K562 (cell line): ENCODE data around the gene RPS6KA2. TPM values are rescaled to one million over a fixed set of nuclear protein-coding genes. Genes with fewer than 3 reads are reported as not detected.
A peak's percentile ranks its signal among the peaks of the same experiment; 100 is the strongest.

Experiments used
- ATAC-seq: fragments of 200-7000 bp; cut with Tn5 transposase; 3 replicates; pipeline ENCODE4 v1.9.1; 2020; ENCODE audit warnings: moderate library complexity
- BruUV-seq: library from RNA; stranded (reverse); fragments of 400-500 nt; replicated peaks from 2 replicates; lab custom pipeline; 2021; lab: Mats Ljungman, UMichigan
- CTCF ChIA-PET: fragments of 300-600 bp; formaldehyde crosslinking; extraction: SDS; loops from one replicate; lab custom pipeline; 2021; ENCODE audit warnings: low intra/inter-chr PET ratio; lab: Yijun Ruan, JAX
- POLR2A ChIA-PET: fragments of 300-600, 350-650 bp; sonication (Branson Sonifier 250); formaldehyde crosslinking; extraction: SDS; loops from one replicate; lab custom pipeline; 2021; ENCODE audit warnings: antibody characterized with exemption, inconsistent platforms; lab: Yijun Ruan, JAX
- DNase-seq, 4 experiments: peaks; one replicate each; pipeline versions ENCODE4 v3.0.0 to v3.0.0-alpha.2; 2011 to 2018; ENCODE audit warnings: low spot score in 3 of 4, mixed read lengths in 3 of 4; ENCODE audit errors: extremely low read depth in 1 of 4
- FAIRE-seq: peaks from 2 replicates; lab custom pipeline; 2011; peaks lifted over from hg19 to GRCh38; lab: Jason Lieb, UNC
- H2AFZ ChIP-seq: 2 replicates; pipeline ENCODE4 v1.6.0; 2011; ENCODE audit warnings: low read depth, low read length, control low read depth, inconsistent platforms
- H3K27ac ChIP-seq: fragments of 200-600 bp; 3 replicates; pipeline ENCODE4 v1.8.0; 2011; ENCODE audit warnings: low read depth, mild to moderate bottlenecking, control low read depth, inconsistent platforms, low read length, moderate library complexity, mixed read lengths; ENCODE audit errors: extremely low read depth
- H3K27me3 ChIP-seq, 2 experiments: fragments of 300-600 bp in 1 of 2; 2 replicates in 1 of 2; 3 replicates in 1 of 2; pipeline versions ENCODE4 v1.6.0 to v1.8.0; 2011; ENCODE audit warnings: inconsistent platforms in 2 of 2, low read length in 2 of 2, mild to moderate bottlenecking in 1 of 2, mixed read lengths in 1 of 2, moderate library complexity in 1 of 2; ENCODE audit not compliant: control insufficient read depth in 2 of 2, insufficient read depth in 2 of 2
- H3K36me3 ChIP-seq: fragments of 300-600 bp; 3 replicates; pipeline ENCODE4 v1.8.0; 2011; ENCODE audit warnings: mild to moderate bottlenecking, low read length, inconsistent platforms; ENCODE audit not compliant: control insufficient read depth, insufficient read depth
- H3K4me1 ChIP-seq, 2 experiments: fragments of 200-600 bp in 1 of 2; replicated peaks in 1 of 2; 2 replicates in 1 of 2; 3 replicates in 1 of 2; pipeline versions ENCODE4 v1.5.1 to v1.8.0; 2011; ENCODE audit warnings: inconsistent platforms in 2 of 2, low read length in 2 of 2, mild to moderate bottlenecking in 1 of 2, mixed read lengths in 1 of 2, moderate library complexity in 1 of 2; ENCODE audit not compliant: control insufficient read depth in 2 of 2, insufficient read depth in 2 of 2
- H3K4me2 ChIP-seq: 2 replicates; pipeline ENCODE4 v1.6.1; 2011; ENCODE audit warnings: low read length, control low read depth, inconsistent platforms, mixed read lengths; ENCODE audit not compliant: insufficient read depth
- H3K4me3 ChIP-seq: fragments of 200-600 bp; sonication (generic), shearing (Covaris generic); 2 replicates; pipeline ENCODE4 v1.5.1; 2016; ENCODE audit warnings: control low read depth, inconsistent platforms
- H3K79me2 ChIP-seq: fragments of 200-600 bp; 3 replicates; pipeline ENCODE4 v1.8.0; 2011; ENCODE audit warnings: low read length, inconsistent platforms; ENCODE audit not compliant: control insufficient read depth, insufficient read depth
- H3K9ac ChIP-seq, 2 experiments: 2 replicates each; pipeline versions ENCODE4 v1.6.0 to v1.6.1; 2011; ENCODE audit warnings: low read depth in 2 of 2, low read length in 2 of 2, control low read depth in 1 of 2, inconsistent platforms in 1 of 2, mild to moderate bottlenecking in 1 of 2, mixed read lengths in 1 of 2; ENCODE audit not compliant: insufficient read depth in 1 of 2
- H3K9me1 ChIP-seq: one replicate; pipeline ENCODE4 v1.6.0; 2011; ENCODE audit warnings: inconsistent platforms, mild to moderate bottlenecking, low read length, moderate library complexity; ENCODE audit not compliant: control insufficient read depth, insufficient read depth
- H3K9me3 ChIP-seq: replicated peaks from 2 replicates; pipeline ENCODE4 v1.5.1; 2011; ENCODE audit warnings: low read depth, low read length, inconsistent platforms; ENCODE audit not compliant: control insufficient read depth, insufficient read depth
- H4K20me1 ChIP-seq: replicated peaks from 2 replicates; pipeline ENCODE4 v1.6.1; 2011; ENCODE audit warnings: low read length, inconsistent platforms, mixed read lengths; ENCODE audit not compliant: control insufficient read depth, insufficient read depth
- CBFA2T2 ChIP-seq: fragments of 450-650 bp; conservative IDR thresholded peaks from 2 replicates; pipeline ENCODE4 v1.6.1; 2017; ENCODE audit warnings: mild to moderate bottlenecking
- MAZ ChIP-seq, 2 experiments: fragments of 450-650 bp in 1 of 2; sonication (generic) in 1 of 2; formaldehyde crosslinking; IDR thresholded peaks in 1 of 2; conservative IDR thresholded peaks in 1 of 2; 2 replicates each; pipeline versions ENCODE4 v1.4.0 to v1.5.0; 2020; ENCODE audit warnings: mild to moderate bottlenecking in 1 of 2, missing genetic modification reagents in 1 of 2
- NCOA6 ChIP-seq: fragments of 450-650 bp; IDR thresholded peaks from 2 replicates; pipeline ENCODE4 v1.6.1; 2017; ENCODE audit warnings: mild to moderate bottlenecking
- NR2C2 ChIP-seq, 2 experiments: fragments of 200-800 bp in 1 of 2; sonication (Bioruptor generic) in 1 of 2; sonication (generic) in 1 of 2; formaldehyde crosslinking in 1 of 2; IDR thresholded peaks; 2 replicates each; pipeline versions ENCODE4 v1.6.1 to v1.8.0; 2016 to 2022; ENCODE audit warnings: mild to moderate bottlenecking in 1 of 2, missing compliant biosample characterization in 1 of 2, missing genetic modification characterization in 1 of 2, missing genetic modification reagents in 1 of 2
- TEAD2 ChIP-seq: fragments of 450-650 bp; IDR thresholded peaks from 2 replicates; pipeline ENCODE4 v1.6.1; 2016; ENCODE audit warnings: missing genetic modification characterization, control low read depth, missing compliant biosample characterization
- ZNF23 ChIP-seq: fragments of 250-450 bp; sonication (Bioruptor Pico); IDR thresholded peaks from 2 replicates; pipeline ENCODE4 v1.4.0; 2020; ENCODE audit warnings: mild to moderate bottlenecking
- ZNF24 ChIP-seq: fragments of 450-650 bp; IDR thresholded peaks from 2 replicates; pipeline ENCODE4 v1.6.1; 2016
- ZNF76 ChIP-seq: fragments of 250-450 bp; sonication (Bioruptor Pico); IDR thresholded peaks from 2 replicates; pipeline ENCODE4 v1.4.0; 2020; ENCODE audit warnings: mild to moderate bottlenecking, moderate library complexity, borderline replicate concordance
- WGBS: fragments of 100-300 bp; shearing (Covaris generic); methylation state at CpG from one replicate; pipeline ENCODE4 v1.1.6; 2016; ENCODE audit warnings: low coverage, mixed read lengths; ENCODE audit not compliant: insufficient coverage; ENCODE audit errors: missing lambda C conversion rate; 5-methylcytosine and 5-hydroxymethylcytosine counted together
- in situ Hi-C: fragments of 300-500 bp; cut with MboI; formaldehyde crosslinking; loops from 4 replicates; pipeline ENCODE4 v1.15.0; 2018; ENCODE audit warnings: inconsistent platforms, mixed read lengths
- intact Hi-C: fragments of 100-400 bp; cut with micrococcal nuclease; formaldehyde crosslinking; loops from 2 replicates; pipeline ENCODE4 v1.14.2; 2022
- polyA plus RNA-seq, 8 experiments: library from polyadenylated mRNA; depleted of rRNA in 4 of 8; stranded (reverse) in 5 of 8; unstranded in 3 of 8; fragments of >200 nt; fragmentation: Nextera tagmentation in 2 of 8; fragmentation: Illumina TruSeq in 1 of 8; extraction: Ambion mirVana in 2 of 8; extraction: Trizol in 1 of 8; gene quantifications; 2 replicates each; pipeline versions ENCODE4 v1.2.1 to v1.2.3, GENCODE V29; 2011 to 2014; ENCODE audit warnings: inconsistent platforms in 1 of 8, missing spikeins in 1 of 8
- total RNA-seq, 7 experiments: library from RNA; depleted of rRNA in 6 of 7; stranded (reverse); fragments of >200 nt in 6 of 7; fragmentation: Illumina TruSeq in 2 of 7; extraction: Trizol in 2 of 7; gene quantifications; 2 replicates each; pipeline versions ENCODE4 v1.2.1 to v1.2.3, GENCODE V29; 2011 to 2021; ENCODE audit warnings: low replicate concordance in 1 of 7
- TF ChIP-seq, protein P1 (sequence below): IDR thresholded peaks from 2 replicates; pipeline ENCODE4 v1.6.1; 2011; ENCODE audit warnings: borderline replicate concordance, low read depth, mild to moderate bottlenecking, moderate library complexity, low read length; ENCODE audit not compliant: insufficient read depth, poor library complexity, severe bottlenecking
- TF ChIP-seq, protein P2 (sequence below), 3 experiments: IDR thresholded peaks in 2 of 3; conservative IDR thresholded peaks in 1 of 3; 2 replicates each; pipeline ENCODE4 v1.5.1; 2011 to 2012; ENCODE audit warnings: low read length in 3 of 3, mild to moderate bottlenecking in 3 of 3, control low read depth in 2 of 3, improper control_type of control experiment in 1 of 3, inconsistent platforms in 1 of 3, low read depth in 1 of 3, mixed read lengths in 1 of 3, moderate library complexity in 1 of 3; ENCODE audit not compliant: insufficient read depth in 2 of 3
- TF ChIP-seq, protein P3 (sequence below), 2 experiments: fragments of 450-650 bp in 1 of 2; sonication (generic) in 1 of 2; formaldehyde crosslinking in 1 of 2; IDR thresholded peaks in 1 of 2; conservative IDR thresholded peaks in 1 of 2; 2 replicates each; pipeline versions ENCODE4 v1.6.1 to v1.8.1; 2016 to 2023; ENCODE audit warnings: mild to moderate bottlenecking in 2 of 2, moderate library complexity in 2 of 2, inconsistent platforms in 1 of 2, missing genetic modification reagents in 1 of 2

The RPS6KA2 gene
- total and polyA plus RNA-seq, 9 of the 15 experiments (the other 6 are each of a cell fraction or from before 2014, with no cell fraction given): 0.29 to 1.00 (median 0.53) TPM

DNA sequence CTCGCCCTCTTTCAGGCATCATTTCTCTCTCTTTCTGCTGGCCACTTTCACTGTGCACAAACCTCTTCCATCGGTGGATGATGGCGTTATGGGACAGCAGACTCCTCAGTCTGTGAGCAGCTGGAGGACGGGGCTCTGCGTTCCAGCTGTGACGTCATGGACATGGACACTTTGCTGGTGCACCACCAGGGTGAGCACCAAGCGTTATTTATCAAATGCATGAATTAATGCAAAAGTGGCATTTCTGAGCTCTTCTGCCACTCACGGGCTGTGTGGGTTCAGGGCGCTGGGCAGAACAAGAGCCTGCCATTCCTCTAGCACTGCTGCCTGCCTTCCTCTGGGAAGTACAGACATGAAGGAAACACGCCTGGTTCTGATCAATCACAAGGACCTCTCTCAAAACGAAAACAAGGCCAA, 161.4 kb downstream of the RPS6KA2 start (continued):
- TF ChIP-seq, protein P1, sequence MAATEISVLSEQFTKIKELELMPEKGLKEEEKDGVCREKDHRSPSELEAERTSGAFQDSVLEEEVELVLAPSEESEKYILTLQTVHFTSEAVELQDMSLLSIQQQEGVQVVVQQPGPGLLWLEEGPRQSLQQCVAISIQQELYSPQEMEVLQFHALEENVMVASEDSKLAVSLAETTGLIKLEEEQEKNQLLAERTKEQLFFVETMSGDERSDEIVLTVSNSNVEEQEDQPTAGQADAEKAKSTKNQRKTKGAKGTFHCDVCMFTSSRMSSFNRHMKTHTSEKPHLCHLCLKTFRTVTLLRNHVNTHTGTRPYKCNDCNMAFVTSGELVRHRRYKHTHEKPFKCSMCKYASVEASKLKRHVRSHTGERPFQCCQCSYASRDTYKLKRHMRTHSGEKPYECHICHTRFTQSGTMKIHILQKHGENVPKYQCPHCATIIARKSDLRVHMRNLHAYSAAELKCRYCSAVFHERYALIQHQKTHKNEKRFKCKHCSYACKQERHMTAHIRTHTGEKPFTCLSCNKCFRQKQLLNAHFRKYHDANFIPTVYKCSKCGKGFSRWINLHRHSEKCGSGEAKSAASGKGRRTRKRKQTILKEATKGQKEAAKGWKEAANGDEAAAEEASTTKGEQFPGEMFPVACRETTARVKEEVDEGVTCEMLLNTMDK: peak; percentile 6
- TF ChIP-seq, protein P2, sequence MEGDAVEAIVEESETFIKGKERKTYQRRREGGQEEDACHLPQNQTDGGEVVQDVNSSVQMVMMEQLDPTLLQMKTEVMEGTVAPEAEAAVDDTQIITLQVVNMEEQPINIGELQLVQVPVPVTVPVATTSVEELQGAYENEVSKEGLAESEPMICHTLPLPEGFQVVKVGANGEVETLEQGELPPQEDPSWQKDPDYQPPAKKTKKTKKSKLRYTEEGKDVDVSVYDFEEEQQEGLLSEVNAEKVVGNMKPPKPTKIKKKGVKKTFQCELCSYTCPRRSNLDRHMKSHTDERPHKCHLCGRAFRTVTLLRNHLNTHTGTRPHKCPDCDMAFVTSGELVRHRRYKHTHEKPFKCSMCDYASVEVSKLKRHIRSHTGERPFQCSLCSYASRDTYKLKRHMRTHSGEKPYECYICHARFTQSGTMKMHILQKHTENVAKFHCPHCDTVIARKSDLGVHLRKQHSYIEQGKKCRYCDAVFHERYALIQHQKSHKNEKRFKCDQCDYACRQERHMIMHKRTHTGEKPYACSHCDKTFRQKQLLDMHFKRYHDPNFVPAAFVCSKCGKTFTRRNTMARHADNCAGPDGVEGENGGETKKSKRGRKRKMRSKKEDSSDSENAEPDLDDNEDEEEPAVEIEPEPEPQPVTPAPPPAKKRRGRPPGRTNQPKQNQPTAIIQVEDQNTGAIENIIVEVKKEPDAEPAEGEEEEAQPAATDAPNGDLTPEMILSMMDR (IDR thresholded peaks at IDR 0.05 in 2 of 3, conservative IDR thresholded peaks at IDR 0.05 in 1 of 3; ENCODE audit: insufficient read depth in 2 of 3, low read depth in 1 of 3, low read length in 3 of 3): peak; percentile 23 to 47 (median 44); a peak in 4 of 6 replicates

GRCh38 chr6:166465003-166465399, 162.1 kb downstream of the RPS6KA2 start:
- Histone ChIP-seq H3K4me2 (no peak overlapping the region), H3K36me3 (no peaks in the 10 kb centered on the region), H3K9me1 (no peaks in the 10 kb centered on the region), H3K27me3 (peaks cover 56 to 84% of the 10 kb centered on the region in 2 experiments), H3K27ac (no peak overlapping the region), H3K9ac (no peak overlapping the region), H3K4me3 (no peak overlapping the region), H4K20me1 (0 out of 2 replicates have a peak, but pooled peaks cover 5% of the 10 kb centered on the region), H3K79me2 (no peaks in the 10 kb centered on the region), H2AFZ (no peak overlapping the region), H3K9me3 (no peaks in the 10 kb centered on the region), H3K4me1 (peaks cover 0 to 3% of the 10 kb centered on the region in 2 experiments; a peak in 1 of 5 replicates)
- TF ChIP-seq ZNF24: no peak
- TF ChIP-seq NCOA6: no peak
- TF ChIP-seq TEAD2 (tag): no peak
- no peak for TF ChIP-seq ZNF76 (CRISPR knock-in tag)
- no peak for TF ChIP-seq NR2C2 (CRISPR knock-in tag; IDR thresholded peaks at IDR 0.05)
- TF ChIP-seq NR2C2 (tag; IDR thresholded peaks at IDR 0.05): no peak
- TF ChIP-seq, protein P3, sequence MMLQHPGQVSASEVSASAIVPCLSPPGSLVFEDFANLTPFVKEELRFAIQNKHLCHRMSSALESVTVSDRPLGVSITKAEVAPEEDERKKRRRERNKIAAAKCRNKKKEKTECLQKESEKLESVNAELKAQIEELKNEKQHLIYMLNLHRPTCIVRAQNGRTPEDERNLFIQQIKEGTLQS (IDR thresholded peaks at IDR 0.05): no peak
- TF ChIP-seq, protein P3 (CRISPR knock-in tag; conservative IDR thresholded peaks at IDR 0.05): no peak
- no peak for TF ChIP-seq MAZ (CRISPR knock-in tag; conservative IDR thresholded peaks at IDR 0.05 in 1 of 2, IDR thresholded peaks at IDR 0.05 in 1 of 2)
- TF ChIP-seq ZNF23 (CRISPR knock-in tag): no peak
- TF ChIP-seq CBFA2T2: no peak
- ChIA-PET POLR2A (interaction anchor here (0.5 to 0.6 kb wide), 2 partner anchors 27 to 293 kb away, joined by 3 read pairs; no protein-coding TSS in a partner anchor), CTCF (no interaction called here)
- no TSS peak for BruUV-seq
- intact Hi-C loops (no loop called here), in situ Hi-C loops (no loop called here)
- ATAC-seq (no peak), DNase-seq (no peak), FAIRE-seq (no peak)
- 5% methylated on average over 5 of the region's 5 CpGs for WGBS
